ENCODE results near the gene AATK.

AATK gene

DNA sequence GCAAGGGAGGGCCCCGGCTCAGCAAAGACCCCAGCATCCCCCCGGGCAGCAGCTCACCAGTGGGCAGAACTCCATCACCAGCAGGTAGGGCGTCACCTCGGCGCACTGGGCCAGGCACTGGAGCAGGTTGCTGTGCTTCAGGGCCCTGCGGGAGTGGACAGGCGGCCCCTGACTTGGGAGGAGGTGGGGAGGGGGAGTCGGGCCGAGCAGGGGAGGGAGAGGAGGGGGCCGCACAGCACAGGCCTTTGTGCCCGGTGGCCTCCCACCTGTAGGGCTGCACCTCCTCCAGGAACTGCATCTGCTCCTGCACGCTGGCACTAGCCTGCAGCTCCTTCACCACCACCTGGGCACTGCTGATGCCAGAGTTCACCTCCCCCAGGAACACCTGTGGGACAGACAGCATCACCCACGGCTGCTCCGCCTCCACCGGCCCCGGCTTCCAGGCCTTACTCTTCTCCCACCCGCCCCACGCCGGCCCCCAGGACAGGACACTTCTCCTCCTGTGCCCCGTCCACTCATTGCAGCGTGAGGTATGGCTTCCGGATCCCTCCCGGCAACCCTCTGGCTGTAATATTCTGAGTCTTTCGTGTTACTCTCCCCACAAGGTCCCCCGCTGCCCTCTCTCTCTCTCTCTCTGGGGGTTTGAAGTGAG lies 38.4 kb downstream of the AATK start:
- no peak for DNase-seq (ENCODE audit: low read depth in 2 of 2)

DNA sequence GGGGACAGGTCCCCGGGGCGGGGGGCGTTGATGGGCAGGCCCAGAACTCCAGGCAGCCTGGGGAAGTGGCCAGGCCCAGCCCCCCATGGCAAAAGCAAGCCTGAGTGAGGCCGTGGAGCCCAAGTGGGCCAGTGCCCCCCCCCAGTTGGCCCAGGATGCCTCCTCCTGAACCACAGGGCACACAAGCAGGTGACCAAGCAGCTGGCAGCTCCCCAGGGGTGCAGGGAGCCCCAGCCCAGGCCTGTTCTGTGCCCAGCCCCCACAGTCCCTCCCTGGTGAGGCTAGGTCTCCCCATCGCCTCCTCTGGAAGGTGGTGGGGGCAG lies 38.9 kb downstream of the AATK start:
- no peak for DNase-seq (ENCODE audit: low read depth in 2 of 2)

DNA sequence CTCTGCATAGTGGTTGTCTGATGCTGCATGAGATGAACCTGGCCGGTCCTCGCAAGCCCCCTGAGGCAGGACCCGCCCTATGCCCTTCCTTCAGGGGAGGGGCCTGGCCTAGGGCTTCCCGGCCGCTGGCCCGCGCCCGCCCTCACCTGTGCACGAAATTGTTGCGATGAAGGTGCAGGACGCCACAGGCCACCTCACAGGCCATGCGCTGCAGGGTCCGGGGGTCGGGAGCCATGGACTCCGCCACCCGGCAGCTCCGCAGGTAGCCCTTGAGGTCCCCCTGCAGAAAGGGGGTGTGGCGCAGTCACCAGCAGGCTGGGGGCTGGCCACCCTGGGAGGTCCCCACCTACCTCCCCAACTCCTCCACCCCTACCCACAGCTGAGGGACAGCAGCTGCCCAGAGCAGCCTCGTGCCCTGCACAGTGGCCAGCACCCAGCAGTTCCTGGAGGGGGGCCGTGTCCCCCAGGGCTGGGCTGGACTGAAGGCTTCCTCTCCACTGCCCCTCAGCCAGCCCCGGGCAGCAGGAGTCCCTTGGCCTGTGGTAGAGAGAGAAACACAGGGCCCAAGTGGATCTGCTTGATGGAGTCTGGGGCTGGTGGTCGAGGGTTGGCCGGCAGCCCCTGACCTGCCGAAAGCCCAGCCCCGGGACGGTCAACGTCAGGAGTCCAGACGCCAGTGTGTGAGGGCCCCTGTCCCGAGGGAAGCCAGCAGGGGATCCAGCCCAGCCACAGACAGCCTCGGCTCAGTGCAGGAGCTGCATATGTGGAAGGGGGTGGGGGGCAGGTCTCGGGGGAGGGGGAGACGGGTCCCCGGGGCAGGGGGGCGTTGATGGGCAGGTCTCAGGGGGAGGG lies 39.5 kb downstream of the AATK start:
- DNase-seq (ENCODE audit: low read depth in 2 of 2) = no peak

DNA sequence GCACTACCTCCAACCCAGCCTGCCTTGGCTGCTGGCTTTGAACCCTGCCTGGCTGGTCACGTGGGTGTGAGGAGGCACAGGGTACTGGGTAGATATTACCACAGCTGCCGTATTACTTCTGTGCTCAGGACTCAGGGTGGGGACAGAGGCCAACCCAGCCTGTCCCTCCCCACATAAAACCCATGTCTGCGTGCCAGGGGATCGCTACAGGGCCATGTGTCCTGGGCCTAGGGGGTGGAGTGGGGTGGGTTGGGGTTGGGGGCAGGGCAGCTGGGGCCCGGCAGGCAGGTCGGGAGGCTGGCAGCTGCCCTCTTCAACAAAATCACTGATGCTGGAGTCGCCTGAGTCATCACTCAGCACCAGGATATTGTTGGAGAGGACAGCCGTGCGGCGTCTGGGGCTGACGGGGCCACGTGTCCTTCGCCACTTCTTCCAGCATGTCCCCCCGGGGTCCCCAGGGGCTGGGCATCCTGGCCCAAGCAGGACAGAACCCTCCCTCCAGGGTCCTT lies 40.4 kb downstream of the AATK start:
- DNase-seq (ENCODE audit: low read depth in 2 of 2) = no peak

GRCh38 chr17:81124377-81124776 lies 41.6 kb downstream of the AATK start:
- DNase-seq (ENCODE audit: low read depth in 2 of 2) = no peak

DNA sequence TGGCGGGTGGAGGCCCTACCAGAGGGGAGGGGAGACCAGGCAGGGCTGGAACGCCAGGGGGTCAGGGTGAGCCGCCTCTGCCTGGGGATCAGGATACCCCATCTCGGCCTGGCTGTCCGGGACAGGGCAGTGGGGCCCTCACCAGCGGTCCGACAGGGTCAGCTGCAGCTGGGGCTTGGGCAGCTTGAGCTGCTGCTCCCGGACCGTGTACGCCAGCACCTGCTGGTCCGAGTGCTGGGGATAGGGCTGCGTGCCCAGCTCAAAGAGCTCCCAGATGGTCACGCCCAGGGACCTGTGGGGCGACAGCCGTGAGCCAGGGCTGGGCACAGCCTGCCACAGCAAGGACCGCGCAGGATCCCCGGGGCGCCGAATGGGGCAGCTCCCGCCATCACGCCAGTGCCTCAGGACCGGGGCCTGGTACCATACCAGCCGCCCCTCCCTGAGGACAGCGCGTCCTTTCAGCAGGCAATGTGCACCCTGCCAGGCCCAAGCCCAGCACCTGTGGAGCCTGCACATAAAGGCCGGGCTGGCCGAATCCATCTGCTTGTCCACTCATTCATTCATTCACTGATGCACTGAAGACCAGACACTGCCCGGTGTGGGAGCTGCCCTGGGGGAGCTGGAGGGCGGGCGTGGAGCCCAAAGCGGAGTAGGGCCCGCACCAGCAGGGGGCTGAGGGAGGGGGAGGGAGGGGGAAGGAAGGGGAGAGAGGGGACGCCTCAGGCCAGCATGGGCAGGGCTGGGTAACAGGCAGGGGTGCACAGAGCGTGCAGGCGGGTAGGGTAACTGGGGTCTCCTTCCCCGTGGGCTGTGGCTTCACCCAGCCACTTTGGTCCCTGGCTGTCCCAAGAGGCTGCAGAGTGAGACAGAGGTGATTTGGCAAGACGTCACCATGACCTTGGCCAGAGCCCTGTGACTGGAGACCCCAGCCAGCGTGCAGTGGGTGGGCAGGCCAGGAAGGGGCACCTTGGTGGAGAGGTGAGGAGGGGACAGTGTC lies 42.7 kb downstream of the AATK start:
- no peak for DNase-seq (ENCODE audit: low read depth in 2 of 2)

GRCh38 chr17:81121841-81122733 lies 43.9 kb downstream of the AATK start:
- no peak for DNase-seq (ENCODE audit: low read depth in 2 of 2)

DNA sequence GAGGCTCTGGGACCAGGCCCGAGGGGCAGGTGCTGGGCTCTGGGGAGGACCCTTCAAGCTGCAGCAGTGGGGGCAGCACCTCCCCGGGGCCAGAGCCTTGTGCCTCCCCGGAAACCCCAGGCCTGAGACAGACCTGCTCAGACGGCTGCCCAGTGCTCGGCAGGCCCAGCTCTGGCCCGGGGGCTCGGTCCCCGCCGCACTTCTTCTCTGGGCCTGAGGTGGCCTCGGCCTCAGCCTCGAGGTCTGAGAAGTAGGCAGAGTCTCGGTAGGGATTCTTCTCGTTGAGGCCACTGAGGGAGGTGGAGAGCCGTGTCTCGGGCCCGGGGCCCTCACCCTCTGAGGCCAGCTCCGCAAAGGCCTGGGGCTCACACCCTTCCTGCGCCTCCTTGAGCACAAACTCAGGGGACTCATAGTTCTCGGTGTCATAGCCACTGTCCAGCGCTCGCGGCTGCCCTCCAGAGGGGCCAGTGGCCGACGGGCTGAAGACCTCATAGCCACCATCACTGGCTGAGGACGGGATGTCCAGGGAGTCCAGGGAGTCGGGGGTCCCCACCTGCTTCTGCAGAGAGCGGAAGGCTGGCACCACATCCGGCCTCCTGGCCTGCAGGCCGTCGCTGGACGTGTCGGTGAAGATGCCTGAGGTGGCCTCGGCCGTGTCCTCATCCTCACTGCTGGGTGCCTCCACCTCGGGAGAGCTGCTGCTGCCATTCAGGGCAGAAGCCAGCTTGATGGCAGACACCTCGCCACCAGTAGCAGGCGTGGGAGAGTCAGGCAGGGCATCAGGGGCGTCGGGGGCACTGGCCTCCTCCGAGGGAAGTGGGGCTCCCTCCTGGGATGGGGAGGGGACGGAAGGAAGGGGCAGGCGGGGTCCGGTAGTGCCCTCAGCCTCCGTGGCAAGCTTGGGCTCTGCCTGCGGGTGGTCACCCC lies 45.1 kb downstream of the AATK start:
- no peak for DNase-seq (ENCODE audit: low read depth in 2 of 2)

GRCh38 chr17:81120149-81120484 lies 45.9 kb downstream of the AATK start:
- no peak for DNase-seq (ENCODE audit: low read depth in 2 of 2)

GRCh38 chr17:81119223-81120148 lies 46.5 kb downstream of the AATK start:
- DNase-seq (ENCODE audit: low read depth in 2 of 2) = peak; percentile 69 to 75

DNA sequence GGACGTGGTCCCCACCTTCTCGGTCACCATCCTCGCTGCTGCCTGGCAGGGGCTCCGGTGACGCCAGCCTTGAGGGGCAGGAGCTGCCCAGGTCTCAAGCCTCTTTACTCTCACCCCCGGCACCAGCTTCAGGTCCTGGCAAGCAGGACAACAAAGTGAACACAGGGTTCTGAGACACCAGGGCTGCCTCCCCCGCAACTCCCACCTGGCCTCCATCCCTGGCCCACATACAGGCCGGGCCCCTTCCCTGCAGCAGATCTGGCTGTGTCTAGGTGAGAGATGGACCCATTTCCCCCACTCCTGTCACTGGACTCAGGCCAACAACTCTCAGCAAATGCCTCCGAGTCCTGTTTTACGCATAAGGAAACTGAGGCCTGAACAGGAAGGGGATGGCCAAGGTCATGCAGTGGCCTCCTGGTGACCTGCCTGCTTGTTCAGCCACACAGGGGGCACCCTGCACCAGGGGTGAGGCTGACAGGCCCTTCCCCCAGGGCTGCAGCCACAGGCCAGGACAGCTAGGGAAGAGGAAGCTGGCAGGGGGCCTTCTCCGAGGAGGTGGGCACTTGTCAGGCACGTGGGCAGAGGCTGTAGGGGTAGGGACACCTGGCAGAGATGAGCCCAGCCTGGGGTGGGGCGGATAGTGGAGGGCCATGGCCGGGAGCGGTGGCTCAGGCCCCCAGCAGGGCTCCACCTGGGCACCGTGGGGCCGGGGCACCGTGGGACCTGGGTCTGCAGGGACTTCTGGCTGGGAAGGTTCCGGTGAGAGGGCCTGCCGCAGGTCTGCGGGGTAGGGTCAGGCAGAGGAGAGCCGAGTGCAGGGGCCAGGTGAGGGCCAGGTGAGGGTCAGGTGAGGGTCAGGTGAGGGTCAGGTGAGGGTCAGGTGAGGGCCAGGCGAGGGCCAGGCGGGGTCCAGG lies 47.5 kb downstream of the AATK start:
- no peak for DNase-seq (ENCODE audit: low read depth in 2 of 2)

DNA sequence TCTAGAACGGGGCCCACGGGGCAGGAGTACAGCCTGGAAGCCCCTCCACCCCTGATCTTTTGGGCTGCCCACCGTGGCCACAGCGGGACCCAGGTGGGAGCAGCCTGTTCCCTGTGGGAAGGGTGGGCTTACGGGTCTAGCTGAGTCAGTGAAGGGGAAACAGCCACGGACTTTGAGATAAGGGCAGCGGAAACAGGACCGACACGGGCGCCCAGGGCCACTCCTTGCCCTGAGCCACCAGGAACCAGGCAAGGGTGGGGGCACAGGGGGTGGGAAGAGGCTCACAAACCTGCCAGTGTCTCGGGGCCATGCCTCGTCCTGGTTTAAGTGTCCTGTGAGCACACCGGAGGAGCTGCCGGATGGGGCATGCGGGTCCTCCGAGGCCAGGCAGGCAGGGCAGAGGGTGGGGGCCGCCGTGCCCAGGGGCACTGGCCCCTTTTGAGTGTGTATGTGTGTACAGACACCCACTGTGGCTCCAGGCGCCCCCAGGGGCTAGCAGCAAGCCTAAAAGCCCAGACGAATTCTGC lies 48.3 kb downstream of the AATK start:
- no peak for DNase-seq (ENCODE audit: low read depth in 2 of 2)

DNA sequence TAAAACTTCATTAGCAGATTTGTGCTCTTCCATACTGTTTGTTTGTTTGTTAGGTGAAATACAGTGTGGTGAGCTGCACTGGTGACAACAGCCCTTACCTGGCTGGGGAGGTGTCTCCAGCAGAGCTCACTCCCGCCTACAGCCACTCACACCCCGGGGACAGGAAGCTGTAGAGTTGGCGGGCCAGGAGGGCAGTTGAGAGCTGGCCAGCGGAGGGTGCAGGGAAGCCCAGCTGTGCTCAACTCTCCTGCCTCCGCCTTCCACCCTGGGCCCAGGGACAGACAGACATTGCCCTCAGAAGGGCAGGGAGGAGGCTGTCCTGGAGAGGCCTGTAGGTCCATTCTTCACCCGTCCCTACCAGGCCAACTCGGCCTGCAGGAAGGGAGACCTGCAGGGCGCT lies 49.3 kb downstream of the AATK start:
- DNase-seq (ENCODE audit: low read depth in 2 of 2) = no peak

DNA sequence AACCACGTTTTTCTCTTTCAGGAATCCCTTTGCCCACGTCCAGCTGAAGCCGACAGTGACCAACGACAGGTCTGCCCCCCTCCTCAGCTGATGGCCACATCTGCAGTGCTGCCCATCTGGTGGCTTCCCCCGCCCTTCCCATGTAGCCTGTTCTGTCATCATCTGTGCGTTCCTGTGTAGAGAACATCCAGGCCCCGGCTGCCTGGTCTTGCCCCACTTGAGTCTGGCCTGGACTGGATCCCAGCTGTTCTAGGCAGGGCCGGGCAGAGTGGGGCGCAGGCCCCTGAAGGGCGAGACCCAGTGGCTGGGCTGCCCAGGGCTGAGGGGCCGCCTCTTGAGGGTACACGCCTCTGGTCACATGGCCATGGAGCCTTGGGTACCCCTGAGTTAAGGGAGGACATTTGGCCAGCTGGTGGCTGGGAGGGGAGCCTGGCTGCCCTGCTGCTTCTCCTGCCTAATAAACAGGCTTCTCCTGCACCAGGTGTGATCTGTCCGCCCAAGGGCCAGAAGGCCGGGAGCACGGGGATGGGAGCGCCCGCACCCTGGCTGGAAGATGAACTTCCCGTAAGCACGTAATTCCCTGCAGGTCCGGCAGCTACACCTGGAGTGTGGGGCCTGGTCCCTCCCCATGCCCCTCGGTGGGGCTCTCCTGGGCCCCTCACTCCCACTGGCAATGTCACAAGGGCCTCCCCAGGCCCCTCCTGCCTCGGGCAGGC lies 50.1 kb downstream of the AATK start:
- no peak for DNase-seq (ENCODE audit: low read depth in 2 of 2)

GRCh38 chr17:81115219-81115618 lies 50.8 kb downstream of the AATK start:
- DNase-seq (ENCODE audit: low read depth in 2 of 2) = no peak

GRCh38 chr17:81114351-81115093 lies 51.5 kb downstream of the AATK start:
- DNase-seq (ENCODE audit: low read depth in 2 of 2) = no peak
